Measurements from ENCODE around the gene CHMP4B. TPM values are rescaled to one million over a fixed set of nuclear protein-coding genes. Genes with fewer than 3 reads are reported as not detected.

The CHMP4B gene
- total RNA-seq, 1 donor from 2014 or later: 58.2 TPM

- no peak for DNase-seq
Measured at GRCh38 chr20:33822423-33822822, 11.3 kb downstream of the CHMP4B start.

- DNase-seq: no peak
Measured at GRCh38 chr20:33822991-33823390, 11.8 kb downstream of the CHMP4B start.

GRCh38 chr20:33824852-33825251 is 13.7 kb downstream of the CHMP4B start:
- no peak for DNase-seq

GRCh38 chr20:33825340-33826269 is 14.5 kb downstream of the CHMP4B start:
- no peak for DNase-seq

- DNase-seq: no peak
Measured at GRCh38 chr20:33826270-33826897, 15.2 kb downstream of the CHMP4B start.

GRCh38 chr20:33827109-33827508 is 16.0 kb downstream of the CHMP4B start:
- DNase-seq: no peak

GRCh38 chr20:33827634-33828325 is 16.6 kb downstream of the CHMP4B start:
- DNase-seq: peak; percentile 19

- no peak for DNase-seq
Measured at GRCh38 chr20:33828326-33828844, 17.2 kb downstream of the CHMP4B start.

- no peak for DNase-seq
Measured at GRCh38 chr20:33828967-33829560, 17.9 kb downstream of the CHMP4B start.

- no peak for DNase-seq
Measured at GRCh38 chr20:33829636-33830035, 18.5 kb downstream of the CHMP4B start.

GRCh38 chr20:33830371-33830770 is 19.2 kb downstream of the CHMP4B start:
- DNase-seq: no peak

GRCh38 chr20:33832103-33832804 is 21.1 kb downstream of the CHMP4B start:
- peak; percentile 82 for DNase-seq

GRCh38 chr20:33833333-33833732 is 22.2 kb downstream of the CHMP4B start:
- DNase-seq: peak; percentile 20

- no peak for DNase-seq
Measured at GRCh38 chr20:33835615-33836172, 24.5 kb downstream of the CHMP4B start.

GRCh38 chr20:33836277-33836676 is 25.1 kb downstream of the CHMP4B start:
- DNase-seq: no peak

GRCh38 chr20:33837096-33837830 is 26.1 kb downstream of the CHMP4B start:
- DNase-seq: no peak

- peak; percentile 15 for DNase-seq
Measured at GRCh38 chr20:33838035-33838864, 27.1 kb downstream of the CHMP4B start.

- no peak for DNase-seq
Measured at GRCh38 chr20:33839591-33839990, 28.4 kb downstream of the CHMP4B start.

GRCh38 chr20:33840160-33840559 is 29.0 kb downstream of the CHMP4B start:
- DNase-seq: no peak

Measured in dermis blood vessel endothelial cell (primary cell).